Gastroesophageal sphincter (tissue), 3 donors: ENCODE measurements around the gene KIF1C.

Experiments used
- EP300 ChIP-seq: sonication (generic); formaldehyde crosslinking; IDR thresholded peaks from one replicate; pipeline ENCODE4 v1.6.1; 2017; ENCODE audit warnings: antibody characterized with exemption, mild to moderate bottlenecking
- POLR2A ChIP-seq, 2 donors: fragments of 450-650 bp; IDR thresholded peaks; one replicate each; pipeline ENCODE4 v1.6.1; 2017; ENCODE audit warnings: antibody characterized with exemption in 2 of 2, mild to moderate bottlenecking in 2 of 2, moderate library complexity in 1 of 2
- POLR2AphosphoS5 ChIP-seq: sonication (generic); formaldehyde crosslinking; IDR thresholded peaks from one replicate; pipeline ENCODE4 v1.6.1; 2017; ENCODE audit warnings: antibody characterized with exemption
- TF ChIP-seq, protein P1 (sequence below), 4 experiments: fragments of 200-600 bp in 2 of 4; fragments of 450-650 bp in 2 of 4; sonication (generic) in 1 of 4; IDR thresholded peaks; one replicate each; pipeline ENCODE4 v1.5.1; 2017 to 2019; ENCODE audit warnings: antibody characterized with exemption in 4 of 4, mild to moderate bottlenecking in 2 of 4, moderate library complexity in 2 of 4

DNA sequence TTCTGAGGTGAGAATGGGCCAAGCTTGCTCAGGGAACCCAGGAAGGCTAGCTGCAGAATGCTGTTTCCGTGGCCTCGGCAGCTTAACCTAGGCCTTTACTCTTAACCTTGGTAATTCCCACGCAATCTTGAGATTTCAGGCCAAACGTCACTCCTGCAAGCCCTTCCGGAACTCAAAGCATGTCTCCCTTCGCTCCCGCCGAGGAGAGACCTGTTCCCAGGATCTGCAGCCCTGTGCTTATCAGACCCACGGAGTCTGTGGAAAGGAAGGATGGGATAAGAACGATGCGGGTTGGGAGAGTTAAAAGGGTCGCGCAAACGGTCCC, 80.0 kb downstream of the KIF1C start:
- TF ChIP-seq EP300 (no peak), POLR2A (IDR thresholded peaks at IDR 0.05) (no peak), POLR2AphosphoS5 (no peak)
- TF ChIP-seq, protein P1, sequence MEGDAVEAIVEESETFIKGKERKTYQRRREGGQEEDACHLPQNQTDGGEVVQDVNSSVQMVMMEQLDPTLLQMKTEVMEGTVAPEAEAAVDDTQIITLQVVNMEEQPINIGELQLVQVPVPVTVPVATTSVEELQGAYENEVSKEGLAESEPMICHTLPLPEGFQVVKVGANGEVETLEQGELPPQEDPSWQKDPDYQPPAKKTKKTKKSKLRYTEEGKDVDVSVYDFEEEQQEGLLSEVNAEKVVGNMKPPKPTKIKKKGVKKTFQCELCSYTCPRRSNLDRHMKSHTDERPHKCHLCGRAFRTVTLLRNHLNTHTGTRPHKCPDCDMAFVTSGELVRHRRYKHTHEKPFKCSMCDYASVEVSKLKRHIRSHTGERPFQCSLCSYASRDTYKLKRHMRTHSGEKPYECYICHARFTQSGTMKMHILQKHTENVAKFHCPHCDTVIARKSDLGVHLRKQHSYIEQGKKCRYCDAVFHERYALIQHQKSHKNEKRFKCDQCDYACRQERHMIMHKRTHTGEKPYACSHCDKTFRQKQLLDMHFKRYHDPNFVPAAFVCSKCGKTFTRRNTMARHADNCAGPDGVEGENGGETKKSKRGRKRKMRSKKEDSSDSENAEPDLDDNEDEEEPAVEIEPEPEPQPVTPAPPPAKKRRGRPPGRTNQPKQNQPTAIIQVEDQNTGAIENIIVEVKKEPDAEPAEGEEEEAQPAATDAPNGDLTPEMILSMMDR (IDR thresholded peaks at IDR 0.05): no peak
